ACC112 (cell line): Measurements from ENCODE around the gene CCDC180.
A peak's percentile ranks its signal among the peaks of the same experiment; 100 is the strongest.
"Not testable (repeated sequence)": the region's sequence is repeated elsewhere in the genome, so short reads cannot be mapped to it uniquely, and the experiment has no call there.

Source experiments
- H2AFZ ChIP-seq: fragments of 200-600 bp; sonication (generic); one replicate; pipeline ENCODE4 v1.6.0; 2017; ENCODE audit warnings: antibody characterized with exemption, low read length; ENCODE audit not compliant: unreplicated experiment
- H3K27ac ChIP-seq: fragments of 200-600 bp; sonication (generic); 2 replicates; pipeline ENCODE4 v1.5.1; 2014; ENCODE audit warnings: low read depth, mild to moderate bottlenecking, antibody characterized with exemption, low read length, moderate library complexity
- H3K27me3 ChIP-seq: fragments of 200-600 bp; sonication (generic); 2 replicates; pipeline ENCODE4 v1.6.1; 2014; ENCODE audit warnings: mild to moderate bottlenecking, antibody characterized with exemption, low read length, moderate library complexity, mixed read lengths; ENCODE audit not compliant: insufficient read depth
- H3K36me3 ChIP-seq: fragments of 200-600 bp; sonication (generic); 2 replicates; pipeline ENCODE4 v1.6.1; 2016; ENCODE audit warnings: mild to moderate bottlenecking, antibody characterized with exemption, low read length, moderate library complexity, mixed read lengths; ENCODE audit not compliant: insufficient read depth
- H3K4me1 ChIP-seq: fragments of 200-600 bp; sonication (generic); one replicate; pipeline ENCODE4 v1.6.1; 2016; ENCODE audit warnings: low read length, mixed read lengths; ENCODE audit not compliant: insufficient read depth, unreplicated experiment, control insufficient read depth
- H3K4me3 ChIP-seq: fragments of 200-600 bp; sonication (generic); 2 replicates; pipeline ENCODE4 v1.5.1; 2014; ENCODE audit warnings: mild to moderate bottlenecking, low read depth, low read length
- H3K79me2 ChIP-seq: fragments of 200-600 bp; sonication (generic); one replicate; pipeline ENCODE4 v1.6.0; 2016; ENCODE audit warnings: low read length; ENCODE audit not compliant: control insufficient read depth, unreplicated experiment, insufficient read depth

Gene CCDC180

DNA sequence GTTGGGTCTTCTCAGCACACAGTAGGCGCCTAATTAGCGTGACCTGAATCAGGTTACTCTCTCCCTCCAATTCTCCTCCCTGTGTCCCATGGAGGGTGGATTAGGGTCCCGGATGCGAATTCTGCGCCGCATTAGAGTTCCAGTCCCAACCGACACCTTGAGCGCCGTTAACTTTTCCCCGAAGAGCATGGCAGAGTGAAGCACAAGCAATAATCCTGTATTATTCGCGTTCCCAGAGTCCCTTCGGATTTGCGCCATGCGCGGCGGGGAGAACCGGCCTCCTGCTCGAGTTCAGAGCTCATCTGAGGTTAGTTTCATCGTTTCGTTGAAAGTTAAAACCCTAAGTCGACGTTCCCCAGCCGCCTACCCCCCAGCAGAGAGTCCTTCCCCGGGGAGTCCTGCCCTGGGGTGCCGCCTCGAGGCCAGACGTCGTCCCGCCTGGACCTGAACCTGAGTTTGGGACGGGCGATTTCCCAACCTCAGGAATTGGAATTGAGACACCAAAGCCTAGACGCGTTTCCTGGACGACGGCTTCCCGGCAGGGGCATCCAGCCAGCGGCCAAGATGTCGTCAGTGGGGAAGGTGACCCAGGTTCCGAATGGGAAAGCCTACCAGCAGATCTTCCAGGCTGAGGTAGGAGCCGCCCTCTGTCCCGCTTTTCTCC lies at the start of gene CCDC180:
Gene CCDC180, plus strand, starts transcription at position 160 of the 664 bp plus-strand sequence. Its CDS starts 405 bp downstream, at position 565.
- Histone ChIP-seq H2AFZ (peak within 1 kb of the TSS; percentile 1), H3K27ac (no peak within 1 kb of the TSS), H3K79me2 (no peaks in the 10 kb centered on the region), H3K4me1 (peaks cover 4% of the 10 kb centered on the region), H3K4me3 (peak within 1 kb of the TSS; percentile 48), H3K27me3 (no peaks in the 10 kb centered on the region), H3K36me3 (no peaks in the 10 kb centered on the region)

GRCh38 chr9:97259834-97260514 lies 47.5 kb upstream of the CCDC180 start:
- H3K27me3 ChIP-seq, H3K4me1 ChIP-seq, H3K79me2 ChIP-seq, H3K36me3 ChIP-seq, H3K4me3 ChIP-seq, H3K27ac ChIP-seq, H2AFZ ChIP-seq: not testable (repeated sequence)

- H3K27me3 ChIP-seq = no peaks in the 10 kb centered on the region
- no peak overlapping the region for H2AFZ ChIP-seq
- no peak overlapping the region for H3K27ac ChIP-seq
- no peaks in the 10 kb centered on the region for H3K36me3 ChIP-seq
- H3K4me1 ChIP-seq = no peaks in the 10 kb centered on the region
- no peaks in the 10 kb centered on the region for H3K79me2 ChIP-seq
- no peak overlapping the region for H3K4me3 ChIP-seq
Observed at GRCh38 chr9:97271292-97271691, 36.2 kb upstream of the CCDC180 start.

- Histone ChIP-seq H2AFZ (no peak overlapping the region), H3K27me3 (no peaks in the 10 kb centered on the region), H3K4me3 (no peak overlapping the region), H3K27ac (no peak overlapping the region), H3K79me2 (no peaks in the 10 kb centered on the region), H3K36me3 (no peaks in the 10 kb centered on the region), H3K4me1 (no peaks in the 10 kb centered on the region)
Observed at GRCh38 chr9:97272072-97272471, 35.4 kb upstream of the CCDC180 start.

DNA sequence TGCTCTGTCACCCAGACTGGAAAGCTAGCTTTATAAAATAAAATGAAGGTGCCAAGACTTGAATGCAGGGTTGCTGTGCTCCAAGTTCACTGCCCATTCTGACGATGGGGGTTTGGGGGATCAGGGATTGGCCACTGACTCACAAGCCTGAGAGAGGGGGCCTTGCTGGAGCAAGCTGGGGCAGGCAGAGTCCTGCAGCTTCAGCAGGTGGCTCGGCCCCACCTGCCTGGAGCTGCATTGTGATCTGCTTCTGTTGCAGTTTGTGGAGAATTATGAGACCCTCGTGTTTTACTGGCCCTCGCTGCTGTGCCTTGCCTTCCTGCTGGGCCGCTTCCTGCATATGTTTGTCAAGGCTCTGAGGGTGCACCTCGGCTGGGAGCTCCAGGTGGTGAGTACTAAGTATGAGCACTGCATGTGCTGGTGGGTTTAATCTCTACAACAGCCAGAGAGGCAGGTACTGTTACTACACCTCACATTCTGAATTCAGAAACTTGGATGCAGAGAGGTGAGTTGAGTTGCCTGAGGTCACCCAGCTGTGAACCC lies 31.1 kb upstream of the CCDC180 start:
- no peaks in the 10 kb centered on the region for H3K79me2 ChIP-seq
- no peaks in the 10 kb centered on the region for H3K4me1 ChIP-seq
- no peak overlapping the region for H3K4me3 ChIP-seq
- H3K27ac ChIP-seq = no peak overlapping the region
- no peaks in the 10 kb centered on the region for H3K27me3 ChIP-seq
- no peak overlapping the region for H2AFZ ChIP-seq
- peaks cover 16% of the 10 kb centered on the region; the same call in 1 of the 2 replicates for H3K36me3 ChIP-seq

- H3K4me3 ChIP-seq = no peak overlapping the region
- H2AFZ ChIP-seq = no peak overlapping the region
- no peak overlapping the region for H3K27ac ChIP-seq
- no peaks in the 10 kb centered on the region for H3K79me2 ChIP-seq
- no peaks in the 10 kb centered on the region for H3K27me3 ChIP-seq
- no peaks in the 10 kb centered on the region for H3K4me1 ChIP-seq
- H3K36me3 ChIP-seq = peaks cover 22% of the 10 kb centered on the region; the same call in 1 of the 2 replicates
Observed at GRCh38 chr9:97277953-97278352, 29.5 kb upstream of the CCDC180 start.

GRCh38 chr9:97280755-97281330 lies 26.6 kb upstream of the CCDC180 start:
- Histone ChIP-seq H3K36me3 (peaks cover 45% of the 10 kb centered on the region), H3K27ac (no peak overlapping the region), H2AFZ (no peak overlapping the region), H3K4me1 (no peaks in the 10 kb centered on the region), H3K79me2 (no peaks in the 10 kb centered on the region), H3K27me3 (no peaks in the 10 kb centered on the region), H3K4me3 (no peak overlapping the region)

DNA sequence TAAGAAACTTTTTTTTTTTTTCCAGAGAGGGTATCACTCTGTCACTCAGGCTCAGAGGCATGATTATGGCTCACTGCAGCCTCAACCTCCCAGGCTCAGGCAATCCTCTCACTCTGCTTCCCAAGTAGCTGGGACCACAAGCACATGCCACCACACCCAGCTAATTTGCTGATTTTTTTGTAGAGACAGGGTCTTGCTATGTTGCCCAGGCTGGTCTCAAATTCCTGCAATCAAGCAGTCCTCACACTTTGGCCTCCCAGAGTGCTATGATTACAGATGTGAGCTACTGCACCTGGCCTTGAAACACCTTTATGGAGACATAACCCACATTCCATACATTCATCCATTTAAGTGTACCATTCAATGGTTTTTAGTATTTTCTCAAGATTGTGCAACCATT lies 23.7 kb upstream of the CCDC180 start:
- Histone ChIP-seq H3K27me3 (no peaks in the 10 kb centered on the region), H3K4me1 (no peaks in the 10 kb centered on the region), H3K36me3 (peaks cover 42% of the 10 kb centered on the region), H3K4me3 (no peak overlapping the region), H3K79me2 (no peaks in the 10 kb centered on the region), H2AFZ (no peak overlapping the region), H3K27ac (no peak overlapping the region)

- H3K4me1 ChIP-seq = no peaks in the 10 kb centered on the region
- no peaks in the 10 kb centered on the region for H3K27me3 ChIP-seq
- H2AFZ ChIP-seq = no peak overlapping the region
- H3K27ac ChIP-seq = no peak overlapping the region
- H3K36me3 ChIP-seq = peaks cover 40% of the 10 kb centered on the region
- H3K4me3 ChIP-seq = no peak overlapping the region
- H3K79me2 ChIP-seq = no peaks in the 10 kb centered on the region
Observed at GRCh38 chr9:97284798-97285197, 22.7 kb upstream of the CCDC180 start.

DNA sequence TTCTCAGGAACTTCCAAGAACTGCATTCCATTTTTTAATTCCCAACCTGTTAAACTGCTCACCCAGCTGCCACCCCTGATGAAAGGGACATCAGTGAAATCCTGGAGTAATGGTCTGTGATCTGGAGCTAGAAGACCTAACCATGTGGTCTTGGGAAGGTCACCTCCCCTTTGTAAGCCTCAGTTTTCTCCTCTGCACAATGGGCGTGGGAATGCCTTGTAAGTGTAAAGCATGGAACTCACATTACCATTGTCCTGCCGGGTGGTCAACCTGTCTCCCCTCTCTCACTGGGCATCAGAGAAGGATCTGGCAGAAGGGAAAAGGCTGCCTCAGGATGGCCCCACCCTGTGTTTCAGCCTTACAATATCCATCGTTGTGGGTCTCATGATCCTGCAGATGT lies 15.3 kb upstream of the CCDC180 start:
- Histone ChIP-seq H3K4me1 (peaks cover 20% of the 10 kb centered on the region), H3K36me3 (0 out of 2 replicates have a peak, but pooled peaks cover 5% of the 10 kb centered on the region), H3K27me3 (no peaks in the 10 kb centered on the region), H3K27ac (no peak overlapping the region), H3K4me3 (no peak overlapping the region), H3K79me2 (no peaks in the 10 kb centered on the region), H2AFZ (no peak overlapping the region)
